IPS DF 6.9 (cell line): ENCODE data around the gene SERPINA5.
"Not testable (repeated sequence)": the region's sequence is repeated elsewhere in the genome, so short reads cannot be mapped to it uniquely, and the experiment has no call there.

Experiments used
- DNase-seq: peaks from one replicate; pipeline ENCODE4 v3.0.0-alpha.2; 2013; ENCODE audit warnings: low read depth, low spot score
- H3K27ac ChIP-seq: one replicate; pipeline ENCODE4 v1.5.1; 2013; ENCODE audit warnings: low read length, control low read depth
- H3K27me3 ChIP-seq: 2 replicates; pipeline ENCODE4 v1.6.1; 2013; ENCODE audit warnings: mild to moderate bottlenecking, low read length; ENCODE audit not compliant: control insufficient read depth, insufficient read depth
- H3K36me3 ChIP-seq: 2 replicates; pipeline ENCODE4 v1.6.1; 2013; ENCODE audit warnings: low read length; ENCODE audit not compliant: control insufficient read depth, insufficient read depth
- H3K4me1 ChIP-seq: 2 replicates; pipeline ENCODE4 v1.6.1; 2013; ENCODE audit warnings: low read length; ENCODE audit not compliant: control insufficient read depth, insufficient read depth
- H3K4me3 ChIP-seq: 2 replicates; pipeline ENCODE4 v1.5.1; 2013; ENCODE audit warnings: mild to moderate bottlenecking, low read length
- H3K9me3 ChIP-seq: 2 replicates; pipeline ENCODE4 v1.6.1; 2013; ENCODE audit warnings: low read length, inconsistent platforms; ENCODE audit not compliant: control insufficient read depth, insufficient read depth
- whole genome bisulfite sequencing: extraction: QIAGEN DNeasy Blood & Tissue Kit; methylation state at CpG from one replicate; pipeline ENCODE4 v1.1.7; 2013; ENCODE audit warnings: mixed read lengths, missing lambda C conversion rate; ENCODE audit not compliant: insufficient read length, insufficient coverage; 5-methylcytosine and 5-hydroxymethylcytosine counted together

The SERPINA5 gene

DNA sequence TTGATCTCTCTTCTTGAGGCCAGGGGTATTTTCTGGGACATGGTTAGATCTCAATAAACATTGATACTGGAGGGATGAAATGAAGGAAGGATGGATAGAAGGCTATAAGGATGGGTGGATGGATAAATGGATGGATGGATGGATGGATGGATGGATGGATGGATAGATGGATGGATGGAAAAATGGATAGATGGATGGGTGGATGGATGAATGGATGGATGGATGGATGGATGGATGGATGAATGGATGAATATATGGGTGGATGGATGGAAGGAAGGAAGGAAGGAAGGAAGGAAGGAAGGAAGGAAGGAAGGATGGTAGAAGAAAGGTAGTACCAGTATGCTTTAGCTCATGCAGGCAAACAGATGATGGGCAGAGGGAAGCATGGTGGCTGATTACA is 3.8 kb upstream of the SERPINA5 start:
- not testable (repeated sequence) for H3K27me3 ChIP-seq, H3K36me3 ChIP-seq, DNase-seq, H3K4me3 ChIP-seq, H3K27ac ChIP-seq, H3K9me3 ChIP-seq, H3K4me1 ChIP-seq

DNA sequence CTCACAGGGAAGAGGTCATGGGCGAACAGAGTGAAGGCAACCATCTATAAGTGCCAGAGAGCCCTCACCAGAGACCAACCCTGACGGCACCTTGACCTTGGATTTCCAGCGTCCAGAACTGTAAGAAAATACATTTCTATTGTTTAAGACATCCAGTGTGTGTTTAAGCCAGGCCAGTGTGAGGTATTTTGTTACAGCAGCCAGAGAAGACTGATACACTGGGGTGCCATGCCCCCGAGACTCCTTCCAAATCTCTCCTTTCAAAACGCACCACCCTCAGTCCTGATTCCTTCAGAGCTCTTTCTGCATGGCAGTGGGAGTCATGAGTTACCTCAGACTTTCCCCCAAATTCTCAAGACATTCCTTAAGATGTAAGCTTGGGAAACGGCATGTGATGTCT is 2.5 kb upstream of the SERPINA5 start:
- no peak overlapping the region for H3K4me3 ChIP-seq
- H3K27me3 ChIP-seq = no peaks in the 10 kb centered on the region
- no peak for DNase-seq
- no CpG with 5 or more reads among the region's 6 CpGs for WGBS
- H3K9me3 ChIP-seq = no peaks in the 10 kb centered on the region; the same call in 1 of the 2 replicates
- no peaks in the 10 kb centered on the region for H3K4me1 ChIP-seq
- H3K27ac ChIP-seq = no peak overlapping the region
- H3K36me3 ChIP-seq = no peaks in the 10 kb centered on the region

DNA sequence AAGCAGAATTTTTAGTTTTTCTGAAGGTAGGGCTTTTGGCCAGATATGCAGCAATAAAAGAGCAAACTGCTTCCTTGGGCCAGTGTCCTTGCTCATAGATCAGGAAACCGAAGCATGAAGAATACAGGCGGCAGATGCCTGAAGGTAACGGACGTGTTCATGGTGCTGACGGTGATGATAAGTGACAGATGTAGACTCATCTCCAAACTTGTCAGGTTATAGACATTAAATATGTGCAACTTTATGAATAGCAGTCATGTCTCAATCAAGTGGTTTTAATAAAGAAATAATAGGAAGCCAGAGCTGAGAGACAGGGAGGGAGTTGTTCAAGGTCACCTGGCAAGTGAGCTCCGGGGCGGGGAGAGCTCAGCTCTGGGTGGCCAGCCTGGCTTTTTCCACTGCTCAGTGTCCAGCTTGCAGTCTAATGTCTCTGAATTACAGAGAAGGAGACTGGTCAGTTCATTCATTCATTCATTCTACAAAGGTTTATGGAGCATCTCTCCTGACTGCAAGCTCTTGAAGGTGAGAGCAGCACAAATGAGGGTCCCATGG is 1.0 kb downstream of the SERPINA5 start:
- Histone ChIP-seq H3K27me3 (no peaks in the 10 kb centered on the region), H3K9me3 (no peaks in the 10 kb centered on the region; the same call in 1 of the 2 replicates), H3K4me1 (no peaks in the 10 kb centered on the region), H3K4me3 (no peak overlapping the region), H3K36me3 (no peaks in the 10 kb centered on the region), H3K27ac (no peak overlapping the region)
- no CpG with 5 or more reads among the region's 7 CpGs for WGBS
- no peak for DNase-seq

DNA sequence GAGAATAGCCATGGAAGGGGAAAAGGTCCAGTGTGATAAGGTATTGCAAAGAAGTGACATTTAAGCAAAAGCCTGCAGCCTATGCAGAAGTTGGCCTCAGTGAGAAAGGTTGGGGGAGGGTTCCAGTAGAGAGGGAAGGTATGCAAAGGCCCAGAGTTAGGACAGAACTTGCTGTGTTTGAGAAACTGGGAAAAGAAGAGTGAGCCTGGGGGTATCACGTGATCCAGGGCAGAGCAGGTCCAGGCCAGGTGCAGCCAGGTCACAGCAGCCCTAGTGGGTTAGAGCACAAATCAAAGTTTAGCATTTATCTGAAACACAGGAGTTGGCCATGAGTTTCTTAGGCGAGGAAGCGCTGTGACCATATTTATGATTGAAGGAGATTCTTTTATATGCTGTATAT is 1.6 kb downstream of the SERPINA5 start:
- no CpG with 5 or more reads among the region's 3 CpGs for WGBS

DNA sequence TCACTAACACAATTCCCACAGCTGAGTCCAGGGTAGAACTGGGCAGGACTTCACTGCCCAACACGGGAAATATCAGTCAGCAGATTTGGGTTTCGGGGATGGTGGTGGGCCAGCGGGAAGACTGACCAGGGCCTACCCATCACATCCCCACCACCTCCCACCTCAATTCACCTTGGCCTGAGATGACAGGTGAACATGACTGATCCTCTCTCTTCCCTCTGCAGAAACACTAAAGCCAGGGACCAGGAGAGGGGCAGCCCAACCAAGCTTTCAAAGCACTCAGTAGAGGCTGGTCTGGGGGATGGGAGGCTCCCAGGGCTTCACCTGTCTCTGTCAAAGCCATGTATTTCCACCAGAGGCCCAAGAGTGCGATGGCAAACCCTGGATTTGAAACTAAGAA is 2.3 kb downstream of the SERPINA5 start:
- Histone ChIP-seq H3K9me3 (no peaks in the 10 kb centered on the region; the same call in 1 of the 2 replicates), H3K4me3 (no peak overlapping the region), H3K27ac (no peak overlapping the region), H3K4me1 (no peaks in the 10 kb centered on the region), H3K36me3 (no peaks in the 10 kb centered on the region), H3K27me3 (no peaks in the 10 kb centered on the region)
- WGBS = no CpG with 5 or more reads among the region's 4 CpGs
- DNase-seq = no peak

More for the DNA sequence above, 1.6 kb downstream of the SERPINA5 start:
- no peaks in the 10 kb centered on the region for H3K36me3 ChIP-seq
- no peaks in the 10 kb centered on the region for H3K4me1 ChIP-seq
- no peaks in the 10 kb centered on the region; the same call in 1 of the 2 replicates for H3K9me3 ChIP-seq
- H3K27ac ChIP-seq = no peak overlapping the region
- no peaks in the 10 kb centered on the region for H3K27me3 ChIP-seq
- no peak for DNase-seq
- no peak overlapping the region for H3K4me3 ChIP-seq

DNA sequence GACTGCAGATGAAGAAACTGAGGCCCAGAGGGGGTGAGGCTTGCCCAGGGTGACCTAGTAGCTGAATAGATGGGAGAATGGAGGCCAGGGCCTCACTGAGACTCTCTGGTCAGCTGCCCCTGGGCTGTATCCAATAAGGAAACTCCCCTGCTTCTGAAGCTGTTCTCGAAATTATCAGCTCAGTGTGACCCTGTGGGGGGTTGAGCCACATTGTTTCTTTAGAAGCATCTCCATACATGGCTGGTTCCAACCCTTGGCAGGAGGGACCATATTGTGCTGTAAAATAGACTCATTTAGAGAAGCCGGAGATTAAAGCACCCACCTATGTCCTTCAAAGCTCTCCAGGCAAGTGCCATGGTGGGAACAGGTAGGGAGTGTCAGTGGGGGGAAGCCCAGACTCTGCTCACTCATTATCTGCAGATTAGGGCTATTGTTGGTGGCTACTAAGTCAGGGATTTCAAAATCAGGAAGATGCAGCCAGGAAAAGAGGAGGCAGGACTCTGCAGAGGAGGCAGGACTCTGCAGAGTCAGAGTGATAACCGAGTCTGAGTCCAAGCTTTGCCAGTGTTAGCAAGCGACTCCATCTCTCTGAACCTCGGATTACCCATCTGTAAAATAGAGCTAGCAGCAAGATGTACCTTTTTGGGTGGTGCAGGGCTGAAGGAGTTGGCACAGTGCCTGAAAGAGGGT is 3.5 kb downstream of the SERPINA5 start:
- H3K4me1 ChIP-seq = no peaks in the 10 kb centered on the region
- no peak for DNase-seq
- H3K27ac ChIP-seq = no peak overlapping the region
- no CpG with 5 or more reads among the region's 5 CpGs for WGBS
- no peaks in the 10 kb centered on the region; the same call in 1 of the 2 replicates for H3K9me3 ChIP-seq
- H3K27me3 ChIP-seq = no peaks in the 10 kb centered on the region
- no peaks in the 10 kb centered on the region for H3K36me3 ChIP-seq
- H3K4me3 ChIP-seq = no peak overlapping the region

DNA sequence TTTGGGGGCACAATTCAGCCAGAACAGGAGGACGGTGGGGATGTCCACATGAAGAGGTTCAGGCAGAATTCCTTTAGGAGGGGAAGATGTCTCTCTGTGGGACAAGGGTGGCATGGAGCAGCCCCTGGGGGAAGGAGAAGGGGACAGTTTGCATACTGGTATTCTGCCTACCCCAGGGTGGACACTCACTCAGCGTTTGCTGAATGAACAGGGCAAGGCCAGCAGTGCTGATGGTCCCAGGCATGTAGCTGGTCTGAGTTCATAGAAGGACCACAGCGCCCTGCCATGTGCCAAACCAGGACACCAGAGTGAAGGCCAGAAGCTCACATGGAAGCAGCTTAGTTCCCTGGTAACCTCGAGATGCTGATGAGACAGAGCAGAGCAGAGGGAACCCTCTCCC is 5.4 kb downstream of the SERPINA5 start:
- H3K27me3 ChIP-seq = no peaks in the 10 kb centered on the region
- no peak for DNase-seq
- H3K4me1 ChIP-seq = no peaks in the 10 kb centered on the region
- no peaks in the 10 kb centered on the region for H3K36me3 ChIP-seq
- no CpG with 5 or more reads among the region's 4 CpGs for WGBS
- H3K4me3 ChIP-seq = no peak overlapping the region
- no peaks in the 10 kb centered on the region; the same call in 1 of the 2 replicates for H3K9me3 ChIP-seq
- H3K27ac ChIP-seq = no peak overlapping the region

DNA sequence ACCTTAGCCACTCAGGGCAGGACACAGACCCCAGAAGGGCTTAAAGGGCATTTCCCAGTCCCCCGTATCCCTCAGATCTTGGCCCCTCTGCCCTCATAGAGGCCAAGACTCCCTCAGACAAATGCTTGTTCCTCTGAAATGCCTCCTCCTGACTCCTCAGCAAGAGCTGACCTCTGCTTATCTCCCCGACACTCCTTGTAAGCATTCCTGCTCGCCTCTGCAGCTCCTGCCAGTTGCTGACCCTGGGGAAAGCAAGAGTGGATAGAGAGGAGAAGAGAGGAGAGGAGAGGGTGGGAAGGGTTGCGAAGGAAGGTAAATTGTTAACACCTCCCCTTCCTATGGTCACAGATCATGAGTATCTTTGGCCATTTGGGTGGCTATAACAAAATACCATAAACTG is 7.1 kb downstream of the SERPINA5 start:
- Histone ChIP-seq H3K36me3 (no peaks in the 10 kb centered on the region), H3K27ac (no peak overlapping the region), H3K9me3 (no peaks in the 10 kb centered on the region; the same call in 1 of the 2 replicates), H3K4me3 (no peak overlapping the region), H3K27me3 (no peaks in the 10 kb centered on the region), H3K4me1 (no peaks in the 10 kb centered on the region)
- no CpG with 5 or more reads among the region's 4 CpGs for WGBS
- DNase-seq = no peak

DNA sequence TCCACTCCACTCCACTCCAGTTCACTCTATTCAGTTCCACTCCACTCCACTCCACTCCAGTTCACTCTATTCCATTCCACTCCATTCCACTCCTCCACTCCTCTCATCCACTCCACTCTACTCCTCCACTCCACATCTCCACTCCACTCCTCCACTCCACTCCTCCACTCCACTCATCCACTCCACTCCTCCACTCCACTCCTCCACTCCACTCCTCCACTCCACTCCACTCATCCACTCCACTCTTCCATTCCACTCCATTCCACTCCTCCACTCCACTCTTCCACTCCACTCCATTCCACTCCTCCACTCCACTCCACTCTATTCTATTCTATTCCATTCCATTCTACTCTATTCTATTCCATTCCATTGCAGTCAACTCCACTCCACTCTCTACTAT is 9.8 kb downstream of the SERPINA5 start:
- no peaks in the 10 kb centered on the region for H3K27me3 ChIP-seq
- no peaks in the 10 kb centered on the region for H3K36me3 ChIP-seq

DNA sequence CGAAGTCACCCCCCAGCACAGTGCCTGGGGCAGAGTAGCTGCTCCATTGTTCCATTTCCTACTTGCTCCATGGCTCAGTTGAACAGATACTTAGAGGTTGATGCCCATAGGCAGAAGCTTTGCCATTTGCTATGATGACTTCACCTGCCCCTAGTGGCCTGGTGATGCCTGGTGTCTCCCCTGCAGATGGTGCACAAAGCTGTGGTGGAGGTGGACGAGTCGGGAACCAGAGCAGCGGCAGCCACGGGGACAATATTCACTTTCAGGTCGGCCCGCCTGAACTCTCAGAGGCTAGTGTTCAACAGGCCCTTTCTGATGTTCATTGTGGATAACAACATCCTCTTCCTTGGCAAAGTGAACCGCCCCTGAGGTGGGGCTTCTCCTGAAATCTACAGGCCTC is 10.6 kb downstream of the SERPINA5 start:
- no CpG with 5 or more reads among the region's 8 CpGs for WGBS
- H3K27ac ChIP-seq = no peak overlapping the region

More for the DNA sequence above, 9.8 kb downstream of the SERPINA5 start:
- no peaks in the 10 kb centered on the region; the same call in 1 of the 2 replicates for H3K4me1 ChIP-seq
- no peaks in the 10 kb centered on the region for H3K9me3 ChIP-seq
- H3K4me3 ChIP-seq = no peak overlapping the region
- H3K27ac ChIP-seq = no peak overlapping the region
- no peak for DNase-seq

DNA sequence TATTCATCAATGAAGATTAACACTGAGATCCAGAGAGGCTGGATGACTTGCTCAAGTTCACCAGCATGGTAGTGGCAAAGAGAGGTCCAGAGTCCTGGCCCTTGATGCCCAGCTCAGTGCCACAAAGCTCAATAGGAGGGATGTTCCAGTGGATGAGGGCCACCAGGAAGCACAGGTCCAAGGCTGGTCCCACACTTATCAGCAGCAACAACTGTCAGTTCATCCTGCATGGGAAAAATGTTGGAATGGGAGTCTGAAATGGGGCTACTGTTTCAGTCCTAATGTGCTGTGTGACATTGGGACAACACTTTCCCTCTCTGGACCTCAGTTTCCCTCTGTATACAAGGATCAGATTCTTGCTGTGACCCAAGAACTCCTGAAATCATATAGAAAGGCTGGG is 11.2 kb downstream of the SERPINA5 start:
- no peak for DNase-seq
- H3K9me3 ChIP-seq = no peaks in the 10 kb centered on the region
- H3K36me3 ChIP-seq = no peaks in the 10 kb centered on the region
- H3K27ac ChIP-seq = no peak overlapping the region
- no peak overlapping the region for H3K4me3 ChIP-seq
- no peaks in the 10 kb centered on the region for H3K27me3 ChIP-seq
- H3K4me1 ChIP-seq = no peaks in the 10 kb centered on the region; the same call in 1 of the 2 replicates

More for the DNA sequence above, 10.6 kb downstream of the SERPINA5 start:
- Histone ChIP-seq H3K27me3 (no peaks in the 10 kb centered on the region), H3K9me3 (no peaks in the 10 kb centered on the region), H3K36me3 (no peaks in the 10 kb centered on the region), H3K4me3 (no peak overlapping the region), H3K4me1 (no peaks in the 10 kb centered on the region; the same call in 1 of the 2 replicates)
- DNase-seq = no peak
